ENCODE data around the gene FAM219A.

FAM219A gene, protein sequence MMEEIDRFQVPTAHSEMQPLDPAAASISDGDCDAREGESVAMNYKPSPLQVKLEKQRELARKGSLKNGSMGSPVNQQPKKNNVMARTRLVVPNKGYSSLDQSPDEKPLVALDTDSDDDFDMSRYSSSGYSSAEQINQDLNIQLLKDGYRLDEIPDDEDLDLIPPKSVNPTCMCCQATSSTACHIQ

DNA sequence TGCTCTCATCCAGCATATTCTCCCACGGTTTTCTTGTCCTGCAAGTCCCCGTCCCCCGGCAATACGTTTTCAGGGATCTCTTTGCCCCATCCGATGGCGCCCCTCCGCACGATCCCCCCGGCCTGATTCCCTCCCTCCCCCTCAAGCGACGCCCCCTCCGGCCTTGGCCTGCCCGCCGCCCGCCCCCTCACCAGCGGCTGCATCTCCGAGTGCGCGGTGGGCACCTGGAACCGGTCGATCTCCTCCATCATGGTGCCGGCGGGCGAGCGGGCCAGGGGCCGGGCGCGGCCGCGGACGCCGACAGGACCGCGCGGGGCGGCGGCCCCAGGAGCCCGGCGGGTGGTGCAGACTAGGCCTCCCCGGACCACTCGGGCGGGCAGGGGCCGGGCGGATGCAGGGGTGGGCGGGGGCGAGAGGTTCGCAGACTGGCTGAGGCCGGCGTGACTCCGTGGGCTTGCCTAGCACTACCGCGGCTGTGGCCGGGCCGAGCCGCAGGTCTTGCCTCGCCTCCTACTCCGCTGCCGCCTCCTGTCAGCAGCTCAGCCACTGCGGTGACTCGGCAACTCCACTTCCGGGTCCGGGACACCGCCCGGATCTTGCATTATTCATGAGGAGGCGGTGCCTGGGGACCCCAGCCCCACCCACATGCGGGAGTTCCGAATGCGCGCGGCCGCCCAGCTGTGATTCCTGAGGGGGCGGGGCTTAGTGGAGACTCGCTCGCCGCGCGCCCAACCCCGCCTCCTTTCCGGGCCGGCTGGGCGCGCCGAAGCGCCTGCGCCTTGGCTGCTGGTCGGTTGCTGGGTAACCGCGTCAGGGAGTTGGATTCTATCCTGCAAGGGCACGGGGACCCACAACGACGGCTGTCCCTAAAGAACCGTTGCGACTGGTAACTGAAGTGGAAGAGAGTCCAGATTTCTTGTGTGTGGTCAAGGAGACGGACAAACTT, at the start of gene FAM219A, which contains the start of gene DNAI1:
FAM219A (minus strand) TSS at position 558 of the 946 bp plus-strand sequence; CDS start at position 251, 307 bp downstream.
DNAI1 (plus strand) TSS at position 793 of the 946 bp plus-strand sequence. CDS start 201 bp downstream, outside the sequence.
- DNase-seq (ENCODE audit: low spot score): peak; percentile 98

DNA sequence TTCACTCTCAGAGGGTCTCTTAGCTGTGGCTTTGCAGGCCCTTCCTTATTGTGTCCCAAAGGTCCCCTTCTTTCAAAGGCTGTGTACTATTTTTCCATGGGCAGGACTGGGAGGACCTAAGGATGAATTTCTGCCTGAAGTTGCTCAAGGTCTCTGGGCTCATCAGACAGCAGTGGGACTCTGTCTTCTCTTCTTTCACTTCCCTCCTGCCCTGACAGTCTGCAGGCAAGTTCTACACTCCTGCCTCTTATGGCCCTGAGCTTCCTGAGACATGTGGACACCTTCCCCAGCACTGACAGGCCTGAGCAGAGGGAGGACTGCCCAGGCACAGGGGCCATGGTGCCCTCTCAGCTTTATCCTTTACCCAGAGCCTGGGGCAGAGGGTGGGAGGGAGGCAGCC, 49.6 kb upstream of the FAM219A start:
- no peak for DNase-seq (ENCODE audit: low spot score)

DNA sequence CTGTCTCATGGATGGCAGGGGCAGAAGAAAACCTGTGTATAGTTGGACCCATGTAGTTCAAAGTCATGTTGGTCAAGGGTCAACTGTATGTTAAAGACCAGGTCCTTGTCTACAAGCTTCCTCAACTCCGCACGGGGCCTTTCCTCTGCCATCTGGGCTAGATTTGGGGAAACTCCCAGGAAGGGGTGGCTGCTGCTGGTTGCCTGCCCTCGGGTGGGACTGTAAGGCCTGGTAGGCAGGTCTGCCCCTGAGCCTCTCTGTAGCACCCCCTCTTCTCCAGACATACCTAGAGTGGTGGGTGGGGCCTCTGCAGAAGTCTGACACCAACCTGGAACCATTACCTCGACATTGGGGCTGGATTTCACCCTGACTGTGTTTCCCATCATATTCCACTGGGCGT, 49.2 kb upstream of the FAM219A start:
- DNase-seq (ENCODE audit: low spot score): no peak

DNA sequence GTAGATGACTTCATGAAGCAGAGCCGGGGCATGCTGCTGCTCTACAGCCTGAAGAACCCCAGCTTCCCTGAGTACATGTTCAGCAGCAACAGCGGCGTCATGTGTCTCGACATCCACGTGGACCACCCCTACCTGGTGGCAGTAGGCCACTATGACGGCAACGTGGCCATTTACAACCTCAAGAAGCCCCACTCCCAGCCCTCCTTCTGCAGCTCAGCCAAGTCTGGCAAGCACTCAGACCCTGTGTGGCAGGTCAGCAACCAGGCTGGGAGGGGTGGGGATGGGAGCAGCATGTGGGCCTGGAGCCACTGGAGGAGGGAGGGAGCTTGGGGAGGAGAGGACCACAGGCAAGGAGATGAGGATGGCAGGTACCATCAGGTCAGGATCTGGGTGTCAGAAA, 48.3 kb upstream of the FAM219A start:
- DNase-seq (ENCODE audit: low spot score): no peak

DNA sequence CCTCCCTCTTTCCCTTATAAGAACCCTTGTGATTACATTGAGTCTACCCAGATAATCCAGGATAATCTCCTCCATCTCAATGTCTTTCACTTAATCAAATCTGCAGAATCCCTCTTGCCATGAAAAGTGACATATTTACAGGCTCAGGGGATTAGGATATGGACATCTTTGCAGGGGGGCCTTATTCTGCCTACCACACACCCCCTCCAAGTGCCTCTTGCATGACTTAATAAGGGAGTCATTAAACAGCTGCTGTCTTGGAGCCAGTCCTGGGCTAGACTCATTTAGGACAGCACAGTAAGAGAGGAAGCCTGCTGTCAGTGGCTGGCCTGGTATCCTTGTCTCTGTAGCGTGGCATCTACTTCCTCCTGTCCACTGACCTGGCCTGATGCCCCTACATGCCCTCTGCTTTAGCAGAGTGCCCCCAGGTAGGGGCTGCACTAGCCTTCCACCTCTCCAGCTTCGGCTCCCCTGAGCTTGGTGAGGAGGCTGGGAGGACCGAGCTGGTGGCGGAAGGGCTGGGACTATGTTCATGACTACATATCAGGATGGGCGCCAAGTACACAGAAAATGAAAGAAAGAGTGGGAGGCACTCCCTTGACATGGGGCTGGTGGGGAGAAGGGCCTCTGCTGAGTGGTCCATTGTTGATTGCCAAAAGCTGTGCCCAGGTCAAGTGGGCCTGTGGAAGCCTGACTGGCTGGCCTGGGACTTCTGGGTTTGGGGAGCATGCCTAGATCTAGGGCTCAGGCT, 47.2 kb upstream of the FAM219A start:
- DNase-seq (ENCODE audit: low spot score): no peak

DNA sequence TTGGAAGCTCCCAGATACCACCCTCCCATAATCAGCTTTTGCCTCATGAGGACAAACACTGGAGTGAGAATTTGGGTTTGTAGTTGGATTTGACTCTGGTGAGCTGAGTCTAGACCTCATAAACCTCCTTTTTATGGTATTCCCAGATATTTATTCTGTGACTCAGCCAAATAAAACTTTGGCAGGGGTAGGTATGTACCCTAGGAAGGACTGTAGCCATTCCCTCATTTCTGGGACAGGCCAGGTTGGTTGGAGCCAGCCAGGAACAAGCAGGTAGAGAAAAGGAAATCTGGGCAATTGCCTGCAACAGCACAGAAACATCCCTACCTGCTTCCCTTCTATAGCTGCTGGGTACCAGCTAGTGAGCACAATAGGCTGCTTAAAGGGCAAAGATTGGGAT, 45.0 kb upstream of the FAM219A start:
- peak; percentile 42 for DNase-seq (ENCODE audit: low spot score)

DNA sequence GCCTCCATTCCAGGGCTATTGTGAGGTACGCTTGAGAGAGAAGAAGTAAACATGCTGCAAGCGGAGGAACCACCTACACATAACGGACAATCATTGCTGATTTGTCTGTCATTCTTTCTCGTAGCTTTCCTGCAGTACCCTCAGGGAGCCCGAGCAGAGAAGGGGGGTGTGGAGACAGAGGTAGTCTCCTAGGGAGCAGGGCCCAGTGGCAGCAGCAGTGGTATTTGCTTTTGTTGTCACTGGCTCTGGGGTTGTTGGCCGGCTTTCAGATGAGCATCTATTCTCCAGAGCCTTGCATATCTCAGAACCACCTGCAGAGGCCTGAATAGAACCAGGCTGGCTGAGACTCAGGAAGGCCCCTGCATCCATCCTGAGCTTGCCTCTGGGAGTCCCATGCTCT, 44.5 kb upstream of the FAM219A start:
- no peak for DNase-seq (ENCODE audit: low spot score)

DNA sequence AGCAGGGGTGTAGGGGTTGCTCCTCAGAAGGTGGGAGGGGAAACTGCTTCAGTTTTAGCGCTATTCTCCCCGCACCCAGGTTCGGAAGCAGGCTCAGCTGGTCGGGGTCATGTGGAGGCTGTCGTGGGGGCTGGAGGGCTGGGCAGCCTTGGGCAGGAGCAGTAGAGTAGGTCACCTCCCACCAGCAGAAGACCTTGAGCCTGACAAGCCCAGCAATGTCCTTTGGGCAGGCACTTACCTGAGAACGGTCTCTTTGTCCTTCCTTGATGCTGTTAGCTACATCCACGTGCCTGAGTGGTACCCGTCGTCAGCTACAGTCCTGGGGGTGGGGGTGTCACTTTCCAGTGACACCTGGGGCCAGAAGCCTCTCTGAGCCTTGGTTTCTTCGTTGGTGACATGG, 44.1 kb upstream of the FAM219A start:
- no peak for DNase-seq (ENCODE audit: low spot score)

DNA sequence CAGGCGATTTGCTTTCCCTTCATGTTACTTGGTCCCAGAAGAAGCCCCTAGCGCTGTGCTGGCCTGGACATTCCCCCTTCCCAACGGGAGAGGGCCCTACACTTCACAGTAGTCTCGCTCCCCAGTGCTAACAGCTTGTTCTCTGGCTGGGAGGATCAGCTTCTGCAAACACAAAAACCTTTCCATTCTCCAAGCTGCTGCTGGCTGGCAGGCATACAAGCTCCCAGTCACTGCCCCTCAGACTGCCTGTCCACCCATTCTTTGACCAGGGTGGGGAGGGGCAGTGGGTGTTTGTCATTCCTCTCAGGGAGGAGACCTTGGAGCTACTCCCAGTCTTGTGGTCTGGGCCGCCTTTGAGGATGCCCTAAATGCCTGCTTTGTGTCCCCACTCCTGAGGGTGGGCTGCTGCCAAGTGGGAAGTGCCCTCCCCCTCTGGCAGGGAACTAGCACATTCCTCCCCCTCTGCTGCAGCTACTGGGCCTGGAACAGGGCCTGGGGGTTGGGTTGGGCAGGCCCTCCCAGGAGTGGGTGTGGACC, 43.6 kb upstream of the FAM219A start:
- DNase-seq (ENCODE audit: low spot score): peak; percentile 58

DNA sequence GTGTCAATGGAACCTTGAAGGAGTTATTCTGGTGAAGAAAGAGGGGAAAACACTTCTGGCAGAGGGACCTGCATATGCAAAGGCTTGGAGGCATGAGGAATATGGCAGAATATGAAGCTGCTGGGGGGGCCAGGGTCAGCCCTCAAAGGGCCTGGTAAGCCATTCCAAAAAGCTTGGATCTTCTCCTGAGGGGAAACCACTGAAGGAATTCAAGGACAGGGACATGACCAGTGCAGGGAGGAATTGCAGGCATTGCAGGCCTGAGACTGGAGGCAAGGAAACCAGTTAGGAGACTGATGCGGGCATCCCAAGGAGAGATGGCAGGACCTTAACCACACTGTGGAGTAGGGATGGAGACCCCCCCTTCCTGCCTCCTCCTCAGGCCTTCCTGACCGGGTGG, 43.0 kb upstream of the FAM219A start:
- no peak for DNase-seq (ENCODE audit: low spot score)

DNA sequence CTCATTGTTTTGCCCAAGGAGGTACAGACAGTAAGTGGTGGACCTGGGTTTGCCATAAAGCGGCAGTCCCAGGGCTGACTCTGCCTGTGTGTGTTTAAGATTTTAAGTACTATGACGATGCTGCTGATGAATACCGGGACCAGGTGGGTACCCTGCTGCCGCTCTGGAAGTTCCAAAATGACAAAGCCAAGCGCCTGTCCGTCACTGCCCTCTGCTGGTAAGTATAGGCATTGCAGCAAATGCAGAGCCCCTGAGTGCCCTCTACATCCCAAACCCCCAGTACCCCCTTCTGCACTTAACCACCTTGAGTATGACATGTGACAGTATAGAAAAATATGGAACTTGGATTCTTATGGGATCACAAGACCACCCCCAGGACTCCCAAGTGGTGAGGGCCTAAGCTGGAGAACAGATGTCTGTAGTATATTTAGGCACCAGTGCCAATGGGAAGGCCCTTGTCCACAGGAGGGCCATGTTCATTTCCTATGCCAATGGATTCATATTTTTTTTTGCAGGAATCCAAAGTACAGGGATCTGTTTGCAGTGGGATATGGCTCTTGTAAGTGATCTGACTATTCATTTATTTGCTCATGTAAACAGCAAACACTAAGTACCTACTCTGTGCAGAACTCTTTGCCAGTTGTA, 42.4 kb upstream of the FAM219A start:
- peak; percentile 47 for DNase-seq (ENCODE audit: low spot score)

DNA sequence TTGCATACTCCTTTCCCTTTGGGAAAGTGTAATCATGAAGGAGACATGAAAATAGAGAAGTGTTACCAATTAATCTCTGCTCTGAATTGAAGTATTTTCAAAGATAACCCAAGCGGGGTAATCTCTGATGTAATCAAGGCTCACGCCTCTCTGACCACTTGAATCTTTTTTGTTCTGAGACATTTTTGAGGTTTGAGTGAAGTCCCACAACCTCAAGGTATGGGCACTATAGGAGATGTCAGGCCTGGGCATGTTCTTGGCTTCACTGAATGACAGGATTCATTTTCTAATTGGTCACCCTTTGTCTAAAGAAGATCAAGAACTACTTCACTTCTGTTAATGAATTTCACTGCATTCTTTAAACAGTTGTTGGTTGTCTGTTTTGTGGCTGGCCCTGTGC, 40.7 kb upstream of the FAM219A start:
- no peak for DNase-seq (ENCODE audit: low spot score)

DNA sequence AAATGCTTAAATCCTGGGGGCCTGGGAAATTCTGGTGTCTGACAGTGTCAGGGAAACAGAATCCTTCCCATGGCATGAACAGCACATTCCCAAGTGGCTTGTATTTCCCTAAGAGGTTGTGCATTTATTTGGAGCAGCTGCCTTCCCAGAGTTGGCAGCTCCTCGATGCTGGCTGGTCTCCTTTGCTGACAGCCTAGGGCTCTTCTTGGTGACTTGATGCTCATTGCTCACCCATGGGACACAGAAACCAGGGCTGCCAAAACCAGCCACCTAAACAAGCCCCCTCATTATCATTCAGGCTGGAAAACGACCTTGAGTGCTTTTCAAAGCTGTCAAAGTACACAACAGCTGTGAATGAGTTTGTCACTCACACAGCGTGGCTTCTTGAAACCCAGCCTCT, 40.2 kb upstream of the FAM219A start:
- no peak for DNase-seq (ENCODE audit: low spot score)

DNA sequence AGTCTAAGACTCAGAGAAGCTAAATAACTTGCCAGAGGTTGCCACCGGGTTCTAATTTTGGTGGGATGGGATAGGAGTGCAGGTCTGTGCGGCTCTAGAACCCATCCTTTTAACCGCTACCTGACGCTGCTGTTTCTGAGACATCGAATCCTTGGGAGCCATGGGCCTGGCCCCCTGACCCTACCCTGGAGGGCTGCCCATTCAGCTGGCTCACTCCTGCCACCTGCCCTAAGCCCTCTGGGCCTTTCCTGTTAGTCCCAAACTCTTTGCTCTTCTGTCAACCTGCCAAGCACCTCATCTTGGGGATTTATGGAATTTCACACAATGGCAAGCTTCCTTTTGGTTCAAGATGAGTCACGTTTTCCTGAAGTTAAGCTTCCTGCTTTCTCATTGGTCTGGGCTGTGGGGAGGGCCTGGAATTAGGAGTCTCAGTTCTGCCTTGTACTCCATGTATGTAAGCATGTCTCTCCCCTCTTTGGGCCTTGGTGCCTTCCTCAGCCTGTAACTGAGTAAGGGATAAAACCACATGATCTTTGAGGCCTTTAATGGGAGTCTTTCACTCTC, 37.9 kb upstream of the FAM219A start:
- DNase-seq (ENCODE audit: low spot score): no peak

DNA sequence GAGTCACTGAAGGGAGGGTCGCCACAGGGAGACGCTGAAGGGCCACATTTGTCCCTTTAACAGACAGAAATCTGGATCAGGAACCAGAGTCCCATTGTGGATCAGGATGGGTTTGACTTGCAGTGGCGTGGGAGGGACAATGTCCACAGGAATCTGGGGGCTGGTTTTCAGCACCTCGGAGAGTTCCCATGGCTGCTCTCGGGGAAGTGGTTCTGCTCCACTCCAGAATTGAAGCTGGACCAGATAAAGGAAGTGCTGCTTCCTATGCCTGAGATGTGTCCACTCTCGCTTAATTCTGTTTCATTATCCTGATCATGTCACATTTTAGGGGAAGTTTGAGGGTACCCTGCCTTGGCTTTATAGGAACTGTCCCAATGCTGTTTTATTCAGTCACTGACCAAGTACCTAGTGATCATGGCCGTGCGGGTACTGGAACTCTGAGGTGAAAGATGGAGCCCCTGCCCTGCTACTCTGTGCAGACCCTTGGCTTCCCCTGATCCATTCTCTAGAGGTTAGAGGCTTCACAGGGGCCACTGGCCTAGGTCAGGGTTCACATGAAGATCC, 35.7 kb upstream of the FAM219A start:
- peak; percentile 31 for DNase-seq (ENCODE audit: low spot score)

DNA sequence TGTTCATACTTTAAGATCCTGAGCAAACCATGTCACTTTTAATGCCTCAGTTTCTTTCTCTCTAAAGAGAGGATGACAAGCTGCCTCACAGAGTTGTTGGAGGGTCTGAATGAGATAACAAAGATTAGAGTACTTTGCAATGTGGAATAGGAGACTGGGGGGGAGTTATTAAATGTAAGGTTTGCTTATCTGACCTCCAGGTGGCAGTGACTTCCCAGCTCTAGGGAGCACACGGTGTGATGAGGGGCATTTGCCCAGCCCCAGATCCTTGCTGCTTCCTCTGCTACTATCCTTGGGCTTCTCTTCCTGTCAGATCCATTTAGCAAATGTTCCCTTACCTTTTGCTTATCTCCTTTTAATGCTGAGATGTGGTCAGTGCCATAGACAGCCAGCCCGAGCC, 33.7 kb upstream of the FAM219A start:
- no peak for DNase-seq (ENCODE audit: low spot score)

DNA sequence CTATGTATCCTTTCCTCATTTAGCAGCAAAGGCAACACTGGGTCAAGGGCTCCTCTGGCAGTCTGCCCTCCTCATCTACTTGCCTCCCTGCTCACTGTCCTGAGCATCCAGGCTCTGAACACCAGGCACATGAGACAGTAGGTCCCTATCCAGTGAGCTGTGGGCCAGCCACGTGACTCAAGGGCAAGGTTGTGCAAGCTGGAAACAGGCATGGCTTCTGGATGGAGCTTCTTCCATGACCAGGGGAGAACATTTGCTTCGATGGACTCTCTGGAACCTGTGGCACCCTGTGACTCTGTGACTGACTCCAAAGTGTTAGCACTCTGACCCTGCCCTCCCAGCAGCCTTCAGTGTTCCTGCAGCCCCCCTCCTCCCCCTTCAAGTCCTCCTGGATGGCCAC, 33.2 kb upstream of the FAM219A start:
- DNase-seq (ENCODE audit: low spot score): no peak

DNA sequence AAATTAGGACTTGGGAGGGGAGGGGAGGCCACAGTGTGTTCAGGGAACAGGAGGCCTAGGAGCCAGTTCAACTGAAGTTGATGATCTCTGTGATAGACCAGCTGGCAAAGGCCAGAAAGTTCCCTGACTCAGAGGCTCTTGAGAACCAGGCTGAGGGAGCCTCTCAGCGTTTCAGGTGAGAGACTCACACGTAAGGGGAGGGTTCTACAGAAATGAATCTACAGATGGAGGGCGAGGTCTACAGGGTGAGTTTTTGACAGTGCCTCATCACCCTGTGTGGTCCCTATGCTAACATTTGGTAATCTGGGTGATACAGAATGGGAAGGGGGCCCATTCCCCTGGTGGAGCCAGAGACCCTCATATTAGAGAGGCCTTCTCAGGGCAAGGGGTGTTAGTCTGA, 32.4 kb upstream of the FAM219A start:
- DNase-seq (ENCODE audit: low spot score): no peak

DNA sequence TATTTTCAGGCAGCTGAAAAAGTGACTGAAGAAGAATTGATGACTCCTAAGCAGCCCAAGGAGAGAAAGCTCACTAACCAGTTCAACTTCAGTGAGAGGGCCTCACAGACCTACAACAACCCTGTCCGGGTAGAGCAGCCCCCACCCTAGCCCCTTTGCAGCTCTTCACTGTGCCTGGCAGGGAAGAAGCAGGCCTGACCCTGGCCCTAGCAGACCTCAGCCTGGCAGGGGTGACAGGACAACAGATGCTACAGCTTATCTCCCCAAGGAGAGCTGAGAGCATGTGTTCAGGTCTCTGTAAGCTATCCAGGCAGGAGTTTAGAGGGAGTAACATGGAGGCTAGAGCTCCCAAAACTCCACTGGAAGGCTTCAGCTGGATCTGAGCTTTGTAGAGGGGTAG, 32.0 kb upstream of the FAM219A start:
- DNase-seq (ENCODE audit: low spot score): no peak

DNA sequence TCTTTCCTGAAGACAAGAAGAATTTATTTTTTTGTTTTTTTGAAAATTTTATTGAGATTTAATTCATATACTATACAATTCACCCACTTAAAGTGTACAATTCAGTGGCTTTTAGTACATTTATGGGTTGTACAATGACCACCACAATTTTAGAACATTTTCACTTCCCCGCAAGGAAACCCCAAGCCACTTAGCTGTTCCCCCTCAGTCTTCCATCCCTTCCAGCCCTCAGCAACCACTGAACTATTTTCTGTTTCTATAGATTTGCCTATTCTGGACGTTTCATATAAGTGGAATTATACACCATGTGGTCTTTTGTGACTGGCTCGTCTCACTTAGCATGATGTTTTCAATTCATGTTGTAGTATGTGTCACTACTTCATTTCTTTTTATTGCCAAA, 28.2 kb upstream of the FAM219A start:
- no peak for DNase-seq (ENCODE audit: low spot score)

DNA sequence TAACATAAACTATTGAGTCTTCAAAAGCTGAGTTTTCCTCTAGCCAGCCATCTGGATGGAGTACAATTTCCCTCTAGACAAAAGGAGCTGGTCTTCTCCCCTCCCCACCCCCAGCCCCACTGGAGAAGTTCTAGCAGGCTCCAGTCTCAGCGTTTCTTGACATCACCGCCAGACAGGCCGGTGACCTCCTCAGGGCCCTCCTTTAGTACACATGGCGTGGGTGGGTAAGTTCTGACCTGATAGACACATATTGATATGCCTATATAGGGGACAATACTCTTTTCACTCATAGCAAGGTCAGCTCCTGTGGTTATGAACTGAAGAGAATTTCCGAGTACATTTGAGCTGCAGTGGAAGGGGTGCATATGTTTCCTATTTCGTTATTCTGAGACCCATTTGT, 27.5 kb upstream of the FAM219A start:
- no peak for DNase-seq (ENCODE audit: low spot score)

Data from LoVo (cell line).